HG03432 (cell line): Measurements from ENCODE around the gene WDFY2.

ENCODE experiments used
- ATAC-seq: cut with Tn5 transposase; IDR thresholded peaks from one replicate; pipeline ENCODE4 v1.9.1; 2021; ENCODE audit warnings: mild to moderate bottlenecking, moderate library complexity; ENCODE audit not compliant: unreplicated experiment

Gene WDFY2

GRCh38 chr13:51729866-51730553 lies 145.7 kb downstream of the WDFY2 start:
- no peak for ATAC-seq

GRCh38 chr13:51730927-51731326 lies 146.7 kb downstream of the WDFY2 start:
- ATAC-seq, result no peak

GRCh38 chr13:51731759-51732158 lies 147.5 kb downstream of the WDFY2 start:
- ATAC-seq, result no peak

GRCh38 chr13:51733374-51734298 lies 149.4 kb downstream of the WDFY2 start:
- ATAC-seq, result no peak

GRCh38 chr13:51734786-51735185 lies 150.5 kb downstream of the WDFY2 start:
- no peak for ATAC-seq

GRCh38 chr13:51737609-51738008 lies 153.3 kb downstream of the WDFY2 start:
- no peak for ATAC-seq

GRCh38 chr13:51738226-51738905 lies 154.1 kb downstream of the WDFY2 start:
- ATAC-seq, result no peak

GRCh38 chr13:51739027-51739764 lies 154.9 kb downstream of the WDFY2 start:
- ATAC-seq, result no peak

GRCh38 chr13:51740698-51741097 lies 156.4 kb downstream of the WDFY2 start:
- no peak for ATAC-seq

- no peak for ATAC-seq
Observed at GRCh38 chr13:51742031-51742430, 157.8 kb downstream of the WDFY2 start.

- no peak for ATAC-seq
Observed at GRCh38 chr13:51742611-51743010, 158.3 kb downstream of the WDFY2 start.

GRCh38 chr13:51745243-51745642 lies 161.0 kb downstream of the WDFY2 start:
- no peak for ATAC-seq

- ATAC-seq, result no peak
Observed at GRCh38 chr13:51746802-51747201, 162.5 kb downstream of the WDFY2 start.

GRCh38 chr13:51747438-51748434 lies 163.5 kb downstream of the WDFY2 start:
- no peak for ATAC-seq

- no peak for ATAC-seq
Observed at GRCh38 chr13:51756651-51757050, 172.4 kb downstream of the WDFY2 start.

GRCh38 chr13:51758691-51759090 lies 174.4 kb downstream of the WDFY2 start:
- no peak for ATAC-seq

GRCh38 chr13:51759240-51759639 lies 175.0 kb downstream of the WDFY2 start:
- no peak for ATAC-seq

- ATAC-seq, result no peak
Observed at GRCh38 chr13:51760592-51760991, 176.3 kb downstream of the WDFY2 start.

GRCh38 chr13:51761643-51762350 lies 177.5 kb downstream of the WDFY2 start:
- no peak for ATAC-seq
